NCI-H510A treated with DMSO at 0.1 percent for 48 hours (cell line): ENCODE results near the gene RPS17.
A peak's percentile ranks its signal among the peaks of the same experiment; 100 is the strongest.

ENCODE experiments used
- DNase-seq: peaks from one replicate; lab custom pipeline; 2025; lab: John Stamatoyannopoulos, UW

Gene RPS17

DNA sequence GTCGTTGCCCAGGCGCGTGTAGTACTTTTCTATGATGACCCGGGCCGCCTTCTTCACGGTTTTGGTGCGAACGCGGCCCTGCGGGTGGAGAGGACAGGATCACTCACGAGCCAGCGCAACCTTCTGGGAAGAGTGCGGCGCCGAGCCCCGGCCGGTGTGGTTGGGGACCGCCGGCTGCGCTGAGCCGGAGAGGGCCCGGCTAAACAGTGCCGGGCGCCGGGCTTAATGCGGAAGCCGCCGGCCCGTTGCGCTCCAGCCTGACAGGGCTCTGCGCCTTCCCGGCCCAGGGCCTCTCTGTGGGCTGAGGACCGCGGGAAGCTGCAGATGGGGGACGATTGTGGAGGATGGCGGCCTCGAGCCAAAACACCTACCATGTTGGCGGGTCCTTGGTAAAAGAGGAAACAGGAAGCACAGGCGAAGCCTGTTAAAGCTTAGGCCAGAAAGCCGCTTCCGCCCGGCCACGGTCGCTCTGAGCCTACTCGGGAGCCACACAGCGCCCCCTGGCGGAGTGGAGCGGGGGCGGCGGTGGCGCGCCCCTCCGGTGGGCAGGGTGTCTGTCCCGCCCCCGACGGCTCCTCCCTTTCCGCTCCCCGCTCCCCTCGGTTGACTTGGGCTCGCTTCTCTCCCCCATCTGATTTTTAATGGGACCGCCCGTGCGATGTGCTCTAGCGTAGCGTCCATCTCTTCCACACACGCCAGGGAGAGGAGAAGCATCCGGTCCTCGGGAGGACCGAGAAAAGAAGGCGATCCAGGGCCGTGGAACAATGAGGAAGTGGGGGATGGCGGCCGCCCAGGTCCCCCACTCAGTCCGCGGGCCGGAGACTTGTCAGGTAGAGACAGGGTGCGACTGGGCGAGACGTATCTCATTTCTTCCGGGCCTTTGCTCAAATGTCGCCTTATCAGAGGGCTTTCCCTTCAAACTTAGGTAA, at the start of gene RPS17:
Gene RPS17 (minus strand): TSS at position 403 of the 929 bp plus-strand sequence. CDS start 29 bp downstream, at position 374.
- DNase-seq = no peak

DNA sequence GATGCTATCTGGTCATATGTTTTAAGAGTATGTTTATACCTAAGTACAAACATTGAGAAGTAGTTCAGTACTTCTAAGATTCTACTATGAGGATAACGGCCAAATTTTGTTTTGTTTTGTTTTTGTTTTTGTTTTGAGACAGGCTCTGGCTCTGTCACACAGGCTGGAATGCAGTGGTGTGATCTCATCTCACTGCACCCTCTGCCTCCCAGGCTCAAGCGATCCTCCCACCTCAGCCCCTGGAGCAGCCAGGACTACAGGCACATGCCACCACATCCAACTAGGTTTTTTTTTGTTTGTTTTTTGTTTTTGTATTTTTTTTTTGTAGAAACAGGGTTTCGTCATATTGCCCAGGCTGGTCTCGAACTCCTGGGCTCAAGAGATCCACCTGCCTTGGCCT, 47.5 kb upstream of the RPS17 start:
- DNase-seq = no peak

DNA sequence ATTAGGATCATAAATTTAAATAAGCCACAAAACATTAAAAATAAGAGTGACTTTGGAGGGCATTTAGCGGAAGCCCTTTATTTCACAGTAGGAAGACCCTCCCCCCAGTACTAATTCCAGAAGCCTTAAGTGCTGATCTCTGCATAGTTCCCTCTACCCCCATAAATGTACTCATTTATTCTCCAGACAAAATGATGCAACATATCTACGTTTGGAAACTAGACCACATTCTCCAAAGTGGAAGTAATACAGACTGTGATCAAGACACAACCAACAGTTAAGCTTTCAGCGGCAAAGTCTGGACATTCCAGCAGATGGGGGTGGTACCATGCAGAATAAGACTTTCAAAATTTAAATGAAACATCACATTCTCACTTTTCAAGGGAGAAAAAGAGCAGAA, 44.8 kb upstream of the RPS17 start:
- DNase-seq = no peak

DNA sequence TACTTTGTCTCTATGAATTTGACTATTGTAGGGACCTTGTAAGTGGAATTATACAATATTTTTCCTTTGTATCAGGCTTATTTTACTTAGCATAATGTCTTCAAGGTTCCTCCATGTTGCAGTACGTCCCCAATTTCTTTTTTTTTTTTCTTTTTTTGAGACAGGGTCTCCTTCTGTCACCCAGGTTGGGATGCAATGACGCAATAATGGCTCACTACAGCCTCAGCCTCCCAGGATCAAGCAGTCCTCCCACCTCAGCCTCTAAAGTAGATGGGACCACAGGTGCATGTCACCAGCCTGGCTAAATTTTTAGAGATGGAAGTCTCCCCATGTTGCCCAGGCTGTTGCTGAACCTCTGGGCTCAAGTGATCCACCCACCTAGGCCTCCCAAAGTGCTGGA, 40.5 kb upstream of the RPS17 start:
- no peak for DNase-seq

DNA sequence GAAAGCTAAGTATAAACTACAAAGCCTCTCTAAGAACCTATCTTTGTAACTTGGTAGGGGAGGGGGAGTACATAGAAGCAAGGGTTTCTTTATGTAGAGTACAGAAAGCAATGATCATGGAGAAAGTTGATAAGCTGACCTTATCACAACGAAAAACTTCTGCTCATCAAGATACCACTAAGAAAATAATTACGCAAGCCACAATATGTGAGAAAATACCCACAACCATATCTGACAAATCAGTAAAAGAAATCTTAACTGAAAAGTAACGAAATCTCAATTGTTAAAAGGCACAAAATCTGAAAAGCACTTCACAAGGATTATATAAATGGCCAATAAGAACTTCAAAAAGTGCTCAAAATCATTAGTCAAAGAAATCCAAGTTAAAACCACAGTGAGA, 35.1 kb upstream of the RPS17 start:
- DNase-seq = no peak

DNA sequence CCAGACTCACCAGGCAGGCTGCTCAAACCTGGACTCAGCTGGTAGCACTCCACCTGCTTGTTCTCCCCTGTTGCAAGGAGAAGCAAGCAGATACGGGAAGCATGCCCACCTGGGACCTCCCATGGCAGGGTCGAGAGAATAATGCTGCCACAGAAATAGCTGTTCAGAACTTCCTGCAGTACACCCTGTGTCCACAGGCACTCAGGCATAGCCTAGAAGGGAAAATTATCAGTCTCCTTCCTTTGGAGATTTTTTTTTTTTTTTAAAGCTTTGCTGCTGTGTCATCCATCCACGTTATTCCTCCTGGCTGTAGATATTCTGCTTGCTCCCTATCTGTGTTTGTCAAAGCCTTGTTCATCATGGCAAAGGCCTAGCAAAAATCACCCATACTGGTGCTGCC, 32.7 kb upstream of the RPS17 start:
- DNase-seq = no peak

DNA sequence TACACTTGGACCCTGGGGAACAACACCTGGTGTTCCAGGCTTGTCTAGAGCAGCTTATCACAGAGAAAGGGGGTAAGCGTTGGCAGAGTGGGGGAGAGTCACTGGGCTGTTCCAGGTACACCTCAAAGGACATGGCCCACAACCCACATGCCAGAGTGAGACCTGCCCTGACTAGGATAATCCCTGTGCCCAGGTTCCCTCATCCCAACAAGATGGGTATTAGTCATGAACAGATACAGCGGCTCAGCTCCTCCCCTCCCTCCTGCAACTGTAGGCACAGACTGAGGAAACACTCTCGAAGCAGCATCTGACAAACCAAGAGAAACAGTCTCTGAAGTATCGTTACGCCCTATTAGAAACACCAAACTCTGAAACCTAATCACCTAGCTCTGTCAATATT, 32.1 kb upstream of the RPS17 start:
- peak; percentile 39 for DNase-seq

DNA sequence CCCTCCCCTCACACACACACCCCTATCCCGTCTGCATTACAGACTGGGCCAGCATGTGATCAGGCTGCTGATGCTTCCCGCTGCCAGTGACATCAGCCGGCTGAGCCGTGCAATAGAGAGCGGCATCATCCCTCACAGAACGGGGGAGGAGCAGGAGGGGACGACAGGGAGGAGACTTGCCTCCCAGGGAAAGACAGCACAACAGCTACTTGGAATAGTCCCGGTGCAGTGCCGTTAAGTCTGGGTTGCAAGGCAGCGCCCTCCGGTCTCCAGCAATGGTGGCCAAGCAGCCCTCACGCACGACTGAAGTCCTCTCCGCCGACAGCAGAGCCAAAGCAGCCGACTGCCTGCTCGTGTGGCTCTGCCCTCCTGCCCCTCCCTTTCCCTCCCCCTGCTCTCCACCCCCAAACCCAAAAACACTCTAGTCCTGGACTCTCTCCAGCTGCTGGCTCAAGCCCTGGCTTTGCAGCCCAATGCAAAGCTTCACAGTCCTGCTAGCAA, 31.5 kb upstream of the RPS17 start:
- peak; percentile 26 for DNase-seq

DNA sequence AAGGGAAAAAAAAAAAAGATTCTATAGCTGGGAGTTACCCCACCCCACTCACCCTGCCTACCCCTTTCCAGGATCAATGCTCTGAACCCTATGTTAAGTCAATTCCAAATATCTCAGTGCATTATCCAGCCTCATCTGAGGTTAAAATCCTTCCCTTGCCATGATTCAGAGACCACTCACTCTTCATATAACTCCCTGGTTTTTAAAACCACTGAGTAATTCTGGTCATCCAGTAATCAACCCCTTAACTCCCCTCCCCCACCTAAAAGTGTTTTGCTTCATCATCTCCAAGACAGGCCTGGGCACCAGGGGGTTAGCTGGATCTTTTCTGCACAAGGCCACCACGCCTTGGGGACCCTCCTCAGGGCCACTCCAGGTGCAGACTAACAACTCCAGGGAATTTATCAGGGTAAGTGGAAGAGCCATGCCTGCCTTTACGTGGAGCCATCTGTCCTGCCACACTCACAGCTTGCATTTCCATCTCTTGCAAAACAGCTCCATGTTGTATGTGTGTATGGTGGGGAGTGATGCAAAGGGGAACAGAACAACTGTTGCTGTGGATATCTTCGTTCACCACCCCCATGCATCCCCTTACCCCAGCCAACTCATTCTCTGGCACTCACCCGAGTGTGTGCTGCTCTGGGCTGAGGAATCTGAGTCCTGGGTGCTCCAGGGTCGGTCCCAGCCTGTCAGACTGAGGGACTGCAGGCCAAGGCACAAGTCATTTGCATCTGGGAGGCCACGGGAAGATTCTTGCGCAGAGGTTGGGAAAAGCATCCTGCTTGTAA, 30.7 kb upstream of the RPS17 start:
- DNase-seq = no peak

DNA sequence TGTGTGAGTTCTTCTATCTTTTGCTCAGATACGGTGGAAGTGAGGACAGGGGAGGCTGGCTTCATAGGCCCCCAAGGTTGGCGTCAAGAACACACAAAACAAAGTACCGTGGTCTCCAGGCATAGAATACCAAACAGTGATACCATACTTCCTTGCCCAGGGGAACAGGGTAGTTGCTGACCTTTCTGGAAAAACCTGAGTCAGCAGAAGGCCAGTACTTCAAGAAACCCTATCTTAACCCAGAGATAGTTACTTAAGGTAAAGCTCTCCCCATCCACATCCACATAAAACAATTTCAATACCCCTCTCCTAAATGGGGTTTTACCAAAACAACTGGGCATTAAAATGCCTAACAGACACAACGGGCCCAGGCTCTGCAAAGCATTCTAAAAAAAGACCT, 29.6 kb upstream of the RPS17 start:
- DNase-seq = no peak

DNA sequence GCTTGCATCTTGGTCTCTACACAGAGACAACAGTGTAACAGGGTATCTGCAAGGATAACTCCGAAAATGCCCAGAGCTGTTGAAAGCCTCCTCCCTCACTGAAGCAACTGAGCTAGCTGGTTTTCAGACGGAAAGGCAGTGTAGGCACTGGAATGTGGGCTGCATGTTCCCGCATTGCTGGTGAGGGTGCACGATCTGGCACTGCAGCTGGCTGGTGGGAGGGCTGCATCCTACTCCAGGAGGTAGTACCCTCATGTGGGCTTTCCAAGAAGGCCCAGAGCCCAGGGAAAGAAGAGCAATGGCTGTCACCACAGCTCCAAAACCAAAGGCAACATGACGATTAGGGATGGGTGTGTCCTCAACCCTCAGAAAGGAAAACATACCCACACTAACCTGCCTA, 28.7 kb upstream of the RPS17 start:
- no peak for DNase-seq

DNA sequence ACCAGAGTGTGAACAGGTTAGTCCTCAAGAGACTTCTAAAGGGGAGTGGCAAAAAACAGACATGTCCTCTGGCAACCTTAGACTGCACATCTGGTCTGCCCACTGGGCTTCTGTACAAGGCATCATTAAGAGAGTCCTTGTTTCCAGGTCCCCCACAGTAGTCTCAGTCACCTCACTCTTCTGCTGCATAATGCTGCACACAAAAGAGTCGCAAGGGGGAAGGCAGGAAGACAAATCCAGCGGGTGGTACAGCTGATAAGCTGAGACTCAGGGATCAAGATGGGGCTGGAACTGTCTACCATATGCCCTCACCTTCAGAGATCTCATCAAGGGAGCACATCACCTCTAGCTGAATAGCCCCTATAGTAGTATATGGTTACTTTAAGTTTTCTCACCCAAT, 27.4 kb upstream of the RPS17 start:
- no peak for DNase-seq

DNA sequence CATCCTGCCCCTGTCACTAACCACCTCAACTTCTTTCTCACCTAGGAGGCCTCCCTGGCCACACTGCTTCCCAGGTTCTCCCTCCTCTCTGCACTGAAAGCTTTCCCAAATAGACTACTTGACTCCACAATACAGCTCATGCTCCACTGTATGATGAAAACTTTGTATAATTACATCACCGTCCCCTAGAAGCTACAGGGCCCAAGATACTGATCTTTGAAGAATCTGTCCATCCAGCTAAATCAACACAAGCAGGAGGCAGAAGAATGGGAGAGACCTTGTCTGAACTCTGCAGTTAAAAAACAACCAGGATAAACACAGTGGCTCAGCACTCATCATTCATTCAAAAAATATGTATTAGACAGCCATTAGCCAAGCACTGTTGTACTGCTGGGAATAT, 26.4 kb upstream of the RPS17 start:
- no peak for DNase-seq

DNA sequence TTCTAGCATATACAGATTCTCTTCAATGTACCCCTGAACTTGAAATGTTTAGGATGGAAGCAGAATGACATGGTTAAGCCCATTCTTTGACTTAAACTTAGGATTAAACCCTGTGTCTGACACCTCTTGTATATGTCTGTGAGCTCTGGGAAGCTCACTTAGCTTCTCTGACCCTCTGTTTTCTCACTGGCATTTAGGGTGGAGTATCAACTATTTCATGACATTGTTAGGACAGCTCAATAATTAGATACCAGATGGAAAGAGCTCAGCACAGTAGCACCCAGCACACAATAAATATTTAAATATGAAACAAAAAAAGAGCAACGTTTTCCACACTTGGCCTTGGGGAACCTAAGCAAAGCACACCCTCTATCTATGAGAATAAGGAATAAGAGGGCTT, 18.2 kb upstream of the RPS17 start:
- DNase-seq = no peak

DNA sequence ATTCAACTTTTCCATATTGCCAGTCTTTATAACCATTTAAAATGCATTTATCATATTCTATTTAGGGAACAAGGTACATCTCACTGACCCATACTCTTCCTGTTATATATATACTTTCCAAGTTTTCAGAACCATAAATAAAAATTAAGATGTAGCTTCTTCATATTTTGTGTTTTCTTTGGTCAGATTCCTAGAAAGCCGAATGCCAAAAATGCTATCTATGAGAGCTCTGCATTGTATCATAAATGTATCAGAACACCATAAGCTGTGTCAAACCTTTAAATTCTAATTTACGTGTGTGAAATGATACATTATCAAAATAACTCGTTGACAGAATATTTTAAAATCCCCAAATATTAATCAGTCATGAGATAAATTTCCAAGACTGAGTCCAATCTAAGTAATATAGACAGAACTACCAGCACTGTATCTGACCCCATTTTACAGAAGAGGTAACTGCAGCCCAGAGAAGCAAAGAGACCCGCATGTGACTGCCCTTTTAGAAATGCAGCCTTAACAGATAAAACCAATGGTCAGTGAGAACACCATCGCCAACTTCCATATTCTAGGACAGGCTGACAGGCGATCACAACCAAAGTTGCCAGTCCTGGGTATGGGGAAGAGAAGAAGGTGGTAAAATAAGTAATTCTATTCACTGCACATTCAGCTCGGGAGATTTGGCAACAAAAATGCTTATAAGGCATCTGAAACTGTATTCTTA, 16.2 kb upstream of the RPS17 start:
- no peak for DNase-seq

DNA sequence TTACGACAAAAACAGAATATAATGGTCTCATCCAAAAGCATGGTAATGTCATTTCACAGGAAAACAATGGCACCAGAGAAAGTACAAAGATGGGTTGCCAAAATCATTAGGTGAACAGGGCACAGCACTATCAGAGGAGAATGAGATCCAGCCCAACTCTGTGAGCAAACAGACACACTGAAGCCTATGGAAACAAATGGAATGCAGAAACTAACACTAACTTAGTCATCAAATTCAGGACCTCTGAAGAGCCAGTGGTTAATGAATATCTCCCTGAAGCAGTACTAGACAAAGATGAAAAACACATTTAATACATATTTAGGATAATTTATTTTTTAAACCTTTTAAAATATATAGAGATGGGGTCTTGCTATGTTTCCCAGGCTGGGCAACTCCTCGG, 14.6 kb upstream of the RPS17 start:
- DNase-seq = no peak

DNA sequence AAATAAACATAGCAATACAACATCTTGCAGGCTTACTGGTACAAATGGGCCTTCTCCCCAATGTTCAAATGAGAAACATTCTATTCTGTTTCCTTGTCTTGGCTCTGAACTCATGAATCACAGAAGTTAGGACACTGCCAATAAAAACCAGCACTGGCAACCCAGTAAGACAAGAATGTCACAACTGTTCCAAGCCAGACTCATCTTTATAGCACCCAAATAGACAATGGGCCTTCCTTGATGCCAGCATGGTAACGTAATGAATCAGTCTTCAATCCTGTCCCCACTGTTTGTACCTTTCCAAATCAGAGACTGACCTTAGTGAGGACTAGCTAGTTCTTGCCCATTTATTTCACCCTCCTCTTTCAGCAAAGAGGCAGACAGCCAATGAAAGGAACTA, 14.1 kb upstream of the RPS17 start:
- no peak for DNase-seq

DNA sequence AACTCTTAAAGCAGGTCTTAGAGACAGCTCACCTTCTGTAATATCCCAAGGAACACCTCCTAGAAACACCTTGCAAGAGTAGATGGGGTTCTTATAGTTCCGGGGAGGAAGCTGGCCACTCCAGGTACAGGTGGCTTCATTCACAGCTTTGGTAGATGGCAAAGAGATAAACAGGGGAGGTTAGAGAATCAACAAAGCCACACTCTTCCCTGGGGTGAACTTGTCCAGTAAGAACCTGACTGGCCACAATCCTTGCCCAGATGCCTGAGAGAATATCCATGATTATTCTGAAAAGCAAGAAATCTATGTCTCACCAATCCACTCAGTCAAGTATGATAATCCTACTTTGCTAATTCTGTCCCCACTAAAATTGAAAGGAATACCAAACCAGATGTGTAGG, 13.6 kb upstream of the RPS17 start:
- DNase-seq = no peak

DNA sequence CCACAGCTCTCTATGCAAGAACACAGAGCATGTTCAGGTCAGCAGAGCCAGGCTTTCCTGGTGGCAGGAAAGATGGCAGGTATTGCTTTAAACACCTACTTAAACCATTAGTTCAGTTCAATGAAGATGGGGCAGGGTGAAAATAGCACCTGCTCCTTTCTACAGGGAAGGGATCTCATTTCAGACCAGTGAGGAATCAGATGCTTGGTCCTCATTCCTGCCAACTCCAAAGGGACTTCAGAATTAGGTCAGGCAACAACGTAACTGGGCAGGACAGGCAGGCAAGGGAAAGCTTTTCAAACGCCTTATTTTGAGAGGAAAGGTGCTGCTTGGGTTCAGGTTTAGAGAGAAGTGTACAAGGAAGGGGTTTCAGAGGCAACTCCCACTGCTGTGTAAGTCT, 12.6 kb upstream of the RPS17 start:
- DNase-seq = no peak

DNA sequence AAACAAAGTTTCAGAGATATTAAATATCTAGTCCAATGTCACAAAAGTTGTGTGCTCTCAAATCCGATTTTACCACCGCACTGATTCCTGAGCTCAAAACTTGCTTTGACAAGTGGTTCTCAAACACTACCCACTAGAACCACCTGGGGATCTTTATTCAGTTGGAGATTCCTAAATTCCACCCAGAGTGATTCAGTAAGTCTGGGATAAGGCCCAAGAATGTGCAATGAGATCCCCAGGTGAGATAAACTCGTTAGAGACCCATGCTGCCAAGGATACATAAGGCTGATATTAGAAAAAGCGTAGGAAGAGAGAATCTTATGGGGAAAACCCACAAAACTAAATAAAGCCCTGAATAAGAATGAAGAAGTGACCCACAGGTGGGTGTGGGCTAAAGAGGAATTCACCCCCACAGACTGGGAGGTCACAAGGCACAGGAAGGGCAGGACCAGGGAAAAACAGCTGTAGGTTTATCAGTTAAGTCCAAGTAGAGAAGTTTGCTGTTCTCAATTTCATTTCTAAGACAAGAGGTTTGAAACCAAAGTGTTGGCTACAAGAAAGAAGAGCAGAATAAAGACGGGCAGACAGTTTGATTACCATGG, 11.5 kb upstream of the RPS17 start:
- DNase-seq = no peak

DNA sequence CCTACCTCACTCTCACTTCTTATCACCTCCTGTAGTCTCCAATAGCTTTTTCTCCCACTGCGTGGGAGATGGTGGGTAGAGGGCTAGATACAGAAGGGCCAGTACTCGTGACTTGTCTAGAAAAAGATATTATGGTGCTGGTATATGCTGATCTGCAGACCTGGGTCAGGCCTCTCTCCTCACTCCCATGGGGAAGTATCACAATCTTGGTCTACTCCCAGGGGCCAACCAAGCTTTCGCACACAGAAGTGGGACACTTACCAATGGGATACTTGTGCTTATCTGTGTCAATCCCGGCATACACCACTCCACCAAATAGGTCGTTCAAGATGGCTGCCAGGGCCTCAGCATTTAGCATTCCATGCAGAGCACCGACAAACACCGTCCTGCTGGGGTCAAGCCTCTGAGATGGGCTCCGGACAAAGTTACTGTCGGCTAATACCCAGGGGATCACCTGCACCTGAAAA, 9.0 kb upstream of the RPS17 start:
- DNase-seq = no peak

DNA sequence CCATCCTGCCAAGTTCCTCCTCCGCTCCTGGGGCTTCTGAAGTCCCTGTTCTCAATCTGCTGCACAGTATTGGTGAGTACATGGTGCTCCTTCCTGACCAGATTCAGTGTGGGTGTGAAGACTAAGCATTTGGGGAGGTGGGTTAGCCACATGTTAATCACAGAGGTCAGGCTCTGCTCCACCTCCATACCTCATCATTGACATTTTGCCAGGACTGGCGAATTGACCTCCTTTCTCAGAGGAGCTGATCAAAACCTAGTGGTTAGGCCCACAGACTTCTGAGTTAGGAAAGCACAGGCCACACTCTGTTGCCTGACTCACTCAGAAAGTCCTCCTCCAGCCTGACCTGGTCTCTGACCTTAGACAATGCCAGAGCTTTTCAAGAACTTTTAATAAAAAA, 8.4 kb upstream of the RPS17 start:
- no peak for DNase-seq
